Measurements from ENCODE around the gene DDX49. TPM values are rescaled to one million over a fixed set of nuclear protein-coding genes. Genes with fewer than 3 reads are reported as not detected.

The DDX49 gene
- total RNA-seq, 2 experiments from 2014 or later = 63.7 to 82.4 TPM

GRCh38 chr19:18975869-18976268 is 56.4 kb downstream of the DDX49 start:
- Histone ChIP-seq H2AFZ (ENCODE audit: low read length) (no peak overlapping the region), H3K27ac (ENCODE audit: low read depth, low read length, poor library complexity, severe bottlenecking) (no peak overlapping the region), H3K9me2 (ENCODE audit: insufficient read depth, low read length) (no peaks in the 10 kb centered on the region), H3K36me3 (ENCODE audit: insufficient read depth, low read length) (no peaks in the 10 kb centered on the region), H3K4me1 (ENCODE audit: insufficient read depth, low read length, poor library complexity, severe bottlenecking) (no peaks in the 10 kb centered on the region), H3K9me3 (ENCODE audit: low read length) (no peaks in the 10 kb centered on the region), H4K20me1 (ENCODE audit: insufficient read depth, low read length) (no peaks in the 10 kb centered on the region), H3K4me3 (ENCODE audit: low read depth, low read length, poor library complexity, severe bottlenecking) (no peak overlapping the region), H3K4me2 (ENCODE audit: low read length) (no peak overlapping the region), H3K79me2 (ENCODE audit: insufficient read depth, low read depth, low read length) (no peaks in the 10 kb centered on the region)
- ChIA-PET CTCF (ENCODE audit: unreplicated experiment) (no interaction called here), POLR2A (no interaction called here)
- DNase-seq (ENCODE audit: low spot score) = no peak
- BruUV-seq (replicated peaks) = no TSS peak
- intact Hi-C loops (cut with micrococcal nuclease; ENCODE audit: unreplicated experiment) = no loop called here
- no peak for TF ChIP-seq CTCF (conservative IDR thresholded peaks at IDR 0.05; ENCODE audit: low read length)
- no peak for TF ChIP-seq EZH2phosphoT487 (IDR thresholded peaks at IDR 0.05; ENCODE audit: borderline replicate concordance, low read depth, low read length)

Other genes with a start within 250 kb of the DDX49 start
- gene CRTC1, start 236.0 kb upstream of the DDX49 start, total RNA-seq (2014; rRNA removed; shearing (Covaris generic)) = 3.4 and 4.1 TPM in 2 replicates
- gene CRTC1, start 236.0 kb upstream of the DDX49 start, total RNA-seq (2022) = 10.0 and 10.3 TPM in 2 replicates
- gene COMP, start 128.4 kb upstream of the DDX49 start, total RNA-seq (2014; rRNA removed; shearing (Covaris generic)) = not detected in 2 replicates
- gene COMP, start 128.4 kb upstream of the DDX49 start, total RNA-seq (2022) = not detected in 2 replicates
- gene UPF1, start 87.8 kb upstream of the DDX49 start, total RNA-seq (2014; rRNA removed; shearing (Covaris generic)) = 65.2 and 77.2 TPM in 2 replicates
- 113 and 122 TPM in 2 replicates for gene UPF1, start 87.8 kb upstream of the DDX49 start, total RNA-seq (2022)
- gene CERS1, start 23.6 kb upstream of the DDX49 start, total RNA-seq (2014; rRNA removed; shearing (Covaris generic)) = 0.09 TPM in 1 of 2 replicates, not detected in the other
- not detected in 2 replicates for gene CERS1, start 23.6 kb upstream of the DDX49 start, total RNA-seq (2022)
- gene COPE, start 328 bp upstream of the DDX49 start, total RNA-seq (2014; rRNA removed; shearing (Covaris generic)) = 225 and 255 TPM in 2 replicates
- 231 and 256 TPM in 2 replicates for gene COPE, start 328 bp upstream of the DDX49 start, total RNA-seq (2022)
- 8.6 and 16.1 TPM in 2 replicates for gene HOMER3, start 21.5 kb downstream of the DDX49 start, total RNA-seq (2014; rRNA removed; shearing (Covaris generic))
- 14.8 and 15.5 TPM in 2 replicates for gene HOMER3, start 21.5 kb downstream of the DDX49 start, total RNA-seq (2022)
- gene SUGP2, start 113.8 kb downstream of the DDX49 start, total RNA-seq (2014; rRNA removed; shearing (Covaris generic)) = 111 and 113 TPM in 2 replicates
- gene SUGP2, start 113.8 kb downstream of the DDX49 start, total RNA-seq (2022) = 229 and 288 TPM in 2 replicates
- 72.4 and 104 TPM in 2 replicates for gene ARMC6, start 113.9 kb downstream of the DDX49 start, total RNA-seq (2014; rRNA removed; shearing (Covaris generic))
- gene ARMC6, start 113.9 kb downstream of the DDX49 start, total RNA-seq (2022) = 53.3 and 63.9 TPM in 2 replicates
- 12.9 and 13.8 TPM in 2 replicates for gene SLC25A42, start 144.3 kb downstream of the DDX49 start, total RNA-seq (2014; rRNA removed; shearing (Covaris generic))
- 23.4 and 25.2 TPM in 2 replicates for gene SLC25A42, start 144.3 kb downstream of the DDX49 start, total RNA-seq (2022)
- 28.4 and 31.2 TPM in 2 replicates for gene TMEM161A, start 218.8 kb downstream of the DDX49 start, total RNA-seq (2014; rRNA removed; shearing (Covaris generic))
- 38.1 and 40.5 TPM in 2 replicates for gene TMEM161A, start 218.8 kb downstream of the DDX49 start, total RNA-seq (2022)

Measured in OCI-LY7 (cell line).